NCI-H2227 (cell line): ENCODE data around the gene PTH1R.

Experiments used
- DNase-seq: peaks from one replicate; lab custom pipeline; 2025; ENCODE audit not compliant: unreplicated experiment; lab: John Stamatoyannopoulos, UW

PTH1R gene

DNA sequence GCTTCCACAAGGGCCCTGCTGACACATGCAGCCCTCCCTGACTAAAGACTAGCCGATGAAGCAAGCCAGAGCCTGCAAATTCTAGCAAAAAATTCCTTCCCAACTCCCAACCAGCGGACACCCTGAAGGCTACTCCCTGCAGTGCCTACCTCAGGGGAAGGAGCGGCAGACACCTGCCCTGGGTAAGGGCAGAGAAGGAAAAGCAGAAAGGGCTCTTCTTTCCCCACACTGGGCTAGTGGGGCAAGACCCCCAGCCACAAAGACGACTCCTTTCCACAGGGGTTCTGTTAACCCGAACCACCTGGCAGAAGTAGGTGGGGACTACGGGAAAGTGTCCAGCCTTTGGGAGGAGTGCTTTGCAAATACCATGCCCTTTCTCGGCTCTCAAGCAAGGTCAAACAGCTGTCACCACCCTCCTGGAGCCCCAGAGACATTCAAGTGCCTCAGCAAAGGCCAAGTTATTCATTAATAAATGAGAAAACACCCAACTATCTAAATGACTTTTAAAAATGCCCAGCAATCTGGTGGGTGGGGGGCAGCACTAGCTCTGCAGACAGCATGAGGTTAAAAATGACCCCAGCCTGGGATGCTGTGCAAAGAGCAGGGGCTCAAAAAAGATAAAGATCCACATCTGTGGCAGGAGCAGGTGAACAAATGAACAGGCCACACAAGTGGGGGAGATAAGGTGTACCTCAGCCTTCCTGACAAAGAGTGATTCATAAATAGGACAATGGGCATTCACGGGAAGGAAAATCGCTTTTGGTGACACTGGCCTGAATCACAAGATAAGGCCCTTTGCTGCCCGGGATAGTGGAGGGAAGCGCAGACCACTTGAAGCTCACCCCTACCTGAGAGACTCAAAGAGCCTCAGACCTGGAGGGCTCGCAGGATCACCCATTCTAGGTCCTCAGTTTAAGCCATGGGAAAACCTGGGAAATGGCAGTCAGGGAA, 66.0 kb downstream of the PTH1R start:
- DNase-seq: no peak

DNA sequence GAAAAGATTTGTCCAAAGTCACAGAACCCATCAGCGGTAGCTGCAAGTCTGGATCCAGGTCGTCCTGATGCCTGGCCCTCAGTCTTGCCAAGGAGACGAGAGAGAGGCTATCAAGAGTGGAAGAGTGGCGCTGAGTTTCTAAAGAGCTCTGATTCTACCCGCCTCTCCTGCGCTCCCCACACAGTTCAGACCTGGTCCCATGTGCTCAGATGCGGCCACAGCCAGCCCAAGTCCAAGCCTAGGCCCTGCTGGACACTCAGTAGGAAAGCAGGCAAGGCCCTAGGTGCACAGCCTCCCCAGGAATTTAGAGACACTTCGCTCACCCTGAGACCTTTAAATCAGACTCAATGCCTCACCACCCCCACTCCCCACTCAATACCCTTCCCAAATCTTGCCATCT, 66.7 kb downstream of the PTH1R start:
- no peak for DNase-seq

DNA sequence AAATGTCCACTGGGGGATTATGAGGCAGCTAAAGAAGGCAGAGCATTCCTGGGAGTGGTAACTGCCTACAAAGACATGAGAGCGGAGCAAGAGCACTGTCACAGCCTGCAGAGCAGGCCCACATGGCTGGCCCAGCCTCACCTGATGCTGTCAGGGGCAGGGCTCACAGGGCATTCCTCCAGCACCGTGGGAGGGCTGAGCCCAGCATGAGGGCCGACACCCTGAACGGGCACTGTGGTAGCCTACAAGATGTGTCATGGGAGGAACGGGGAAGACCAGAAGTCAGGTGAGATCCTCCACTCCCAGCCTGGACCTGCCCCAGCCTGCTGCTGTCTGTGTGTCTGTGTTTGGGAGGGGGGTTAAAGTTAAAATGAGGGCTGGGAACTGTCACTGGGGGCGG, 68.9 kb downstream of the PTH1R start:
- no peak for DNase-seq

DNA sequence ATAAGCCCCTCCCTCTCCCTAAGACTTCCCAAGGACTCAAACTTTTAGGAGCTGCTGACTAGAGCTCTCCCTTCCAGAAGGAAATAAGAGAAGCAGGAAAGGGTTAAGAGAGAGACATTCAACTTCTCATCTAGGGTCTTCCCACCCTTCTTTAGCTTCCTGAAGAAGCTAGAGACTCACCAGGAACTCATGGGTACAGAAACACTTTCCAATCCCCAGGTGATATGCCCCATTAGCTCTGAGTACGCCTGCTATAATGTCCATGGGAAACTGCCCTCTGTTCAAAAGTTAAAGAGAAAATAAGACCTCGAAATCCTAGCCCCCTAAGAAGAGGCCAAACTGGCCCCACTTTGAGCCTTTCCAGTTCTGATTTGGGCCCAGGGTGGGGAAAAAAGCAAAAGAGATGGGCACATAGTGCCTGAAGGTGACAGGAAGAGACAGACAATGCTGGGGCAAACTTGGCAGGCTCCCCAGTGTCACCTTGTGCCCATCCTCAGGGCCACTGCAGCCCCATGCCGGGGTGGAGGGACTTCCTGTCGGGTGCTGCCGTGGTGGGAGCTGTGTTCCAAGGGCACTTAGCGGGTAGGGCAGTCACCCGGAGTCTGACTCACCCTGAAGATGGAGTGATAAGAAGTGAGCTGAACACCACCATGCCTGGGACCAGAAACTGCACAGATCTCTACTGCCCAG, 69.5 kb downstream of the PTH1R start:
- DNase-seq: no peak

DNA sequence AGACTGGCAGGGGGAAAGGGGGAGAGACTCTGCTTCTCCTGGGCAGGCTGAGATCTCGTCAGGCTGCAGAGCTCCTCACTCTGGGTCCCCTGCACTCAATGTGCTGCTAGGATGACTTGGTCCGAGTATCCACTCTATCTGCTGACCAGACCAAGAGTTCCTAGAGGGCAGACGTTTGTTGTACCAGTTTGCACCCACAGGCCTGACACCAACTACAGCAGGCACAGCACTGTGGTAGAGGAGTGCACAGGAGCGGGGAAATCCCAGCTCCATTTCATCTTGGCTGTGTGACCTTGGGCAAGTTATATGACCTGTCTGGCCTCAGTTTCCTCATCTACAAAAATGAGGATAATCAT, 70.0 kb downstream of the PTH1R start:
- DNase-seq: no peak

DNA sequence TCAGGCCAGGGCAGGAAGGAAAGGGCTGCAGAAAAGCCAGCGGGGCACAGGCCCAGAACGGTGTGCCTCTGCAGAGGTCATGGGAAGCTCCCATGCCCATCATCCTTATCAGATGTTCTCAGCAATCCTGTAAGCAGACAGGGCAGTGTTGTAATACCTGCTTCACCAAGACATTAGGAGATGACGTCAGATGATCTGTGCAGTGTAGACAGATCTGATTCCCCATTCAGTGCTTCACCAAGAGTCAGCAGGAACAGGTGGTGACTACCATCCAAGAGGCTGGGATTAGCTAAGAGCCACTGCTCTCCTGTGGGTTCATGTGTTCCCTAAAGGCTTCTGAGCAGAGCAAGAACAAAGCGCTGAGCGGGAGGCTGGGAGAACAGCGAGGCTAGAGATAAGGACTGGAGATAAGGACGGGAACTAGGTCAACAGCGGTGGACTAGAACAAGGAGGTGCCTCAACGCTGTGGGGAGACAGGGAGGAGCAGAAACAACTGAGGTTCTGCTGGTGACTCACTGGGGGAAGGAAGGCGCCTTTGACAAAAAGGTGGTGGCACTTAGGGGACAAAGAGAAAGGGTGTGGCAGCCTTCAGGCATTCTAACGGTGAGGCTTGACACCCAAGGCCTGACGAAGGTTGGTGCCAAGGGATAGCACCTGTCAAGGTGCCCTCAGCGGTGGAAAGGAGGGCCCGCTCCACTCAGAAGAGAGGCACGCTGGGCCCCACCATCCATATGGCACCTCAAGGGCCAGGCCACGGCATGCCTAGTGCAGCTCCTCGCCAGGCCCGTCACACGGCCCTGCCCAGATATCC, 70.7 kb downstream of the PTH1R start:
- DNase-seq: no peak

DNA sequence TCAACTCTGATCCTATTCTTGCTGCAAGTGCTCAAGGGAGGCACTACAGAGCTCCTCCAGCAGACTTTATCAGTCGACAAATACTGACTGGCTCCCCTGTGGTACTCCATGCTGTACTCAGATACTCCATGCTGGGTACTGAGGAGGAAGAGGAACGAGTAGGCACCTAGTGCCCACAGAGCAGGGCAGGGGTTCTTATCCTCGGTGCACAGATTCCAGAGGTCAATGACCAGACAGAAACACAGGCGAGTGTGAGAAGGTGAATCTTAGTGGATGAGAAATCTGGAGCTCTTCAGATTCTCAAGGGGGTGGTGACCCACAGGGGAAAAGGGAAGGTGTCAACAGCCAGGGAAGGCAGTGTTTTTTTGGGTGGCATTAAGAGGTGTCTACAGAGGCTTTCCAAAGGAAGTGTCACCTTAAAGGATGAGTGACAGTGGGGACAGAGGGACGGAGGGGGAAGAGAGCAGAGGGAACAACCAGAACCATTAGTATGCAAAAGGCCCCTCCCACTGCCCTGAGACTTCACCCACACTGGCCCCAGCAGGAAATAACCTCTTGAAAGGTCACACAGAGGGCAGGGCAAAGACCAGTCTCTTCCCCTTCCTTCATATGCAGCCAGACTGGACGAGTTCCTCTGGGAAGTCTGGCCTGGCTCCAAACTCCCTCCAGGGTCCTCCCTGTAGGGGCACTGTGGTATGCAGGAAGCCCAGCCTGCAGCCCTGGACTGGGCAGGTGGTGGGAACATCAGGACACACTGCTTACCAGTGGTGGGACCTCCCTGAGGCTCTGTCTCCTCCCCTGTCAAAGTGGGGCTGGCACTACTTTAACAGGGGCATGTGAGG, 71.5 kb downstream of the PTH1R start:
- no peak for DNase-seq

DNA sequence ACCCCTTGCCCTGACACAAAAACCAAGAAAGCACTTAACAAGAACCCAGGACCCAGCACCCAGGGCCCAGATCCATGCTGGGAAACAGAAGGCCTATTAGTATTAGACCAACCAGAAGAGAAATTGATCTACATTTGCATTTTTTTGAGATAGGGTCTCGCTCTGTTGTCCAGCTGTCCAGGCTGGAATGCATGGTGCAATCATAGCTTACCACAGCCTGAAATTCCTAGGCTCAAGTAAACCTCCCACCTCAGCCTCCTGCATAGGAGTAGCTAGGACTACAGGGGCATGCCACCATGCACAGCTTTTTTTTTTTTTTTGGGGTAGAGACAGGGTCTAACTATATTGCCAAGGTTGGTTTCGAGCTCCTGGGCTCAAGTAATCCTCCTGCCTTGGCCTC, 72.7 kb downstream of the PTH1R start:
- DNase-seq: no peak

DNA sequence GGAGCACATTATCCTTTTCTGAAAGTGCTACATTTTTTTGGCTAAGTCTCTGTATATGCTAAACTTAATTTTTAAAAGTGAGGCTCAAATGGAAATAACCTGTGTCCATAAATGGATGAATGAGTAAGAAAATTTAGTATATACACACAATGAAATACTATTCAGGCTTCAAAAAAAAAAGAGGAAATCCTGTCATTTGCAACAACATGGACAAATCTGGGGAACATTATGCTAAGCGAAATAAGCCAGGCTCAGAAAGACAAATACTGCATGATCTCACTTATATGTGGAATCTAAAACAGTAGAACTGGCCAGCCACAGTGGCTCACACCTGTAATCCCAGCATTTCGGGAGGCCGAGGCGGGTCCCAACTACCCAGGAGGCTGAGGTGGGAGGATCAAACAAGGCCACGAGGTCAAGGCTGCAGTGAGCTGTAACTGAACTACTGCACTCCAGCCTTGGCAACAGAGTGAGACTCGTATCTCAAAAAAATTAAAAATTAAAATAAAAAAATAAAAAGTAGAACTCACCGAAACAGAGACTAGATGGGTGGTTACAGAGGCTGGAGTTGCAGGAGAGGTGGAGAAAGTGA, 73.2 kb downstream of the PTH1R start:
- DNase-seq: no peak

DNA sequence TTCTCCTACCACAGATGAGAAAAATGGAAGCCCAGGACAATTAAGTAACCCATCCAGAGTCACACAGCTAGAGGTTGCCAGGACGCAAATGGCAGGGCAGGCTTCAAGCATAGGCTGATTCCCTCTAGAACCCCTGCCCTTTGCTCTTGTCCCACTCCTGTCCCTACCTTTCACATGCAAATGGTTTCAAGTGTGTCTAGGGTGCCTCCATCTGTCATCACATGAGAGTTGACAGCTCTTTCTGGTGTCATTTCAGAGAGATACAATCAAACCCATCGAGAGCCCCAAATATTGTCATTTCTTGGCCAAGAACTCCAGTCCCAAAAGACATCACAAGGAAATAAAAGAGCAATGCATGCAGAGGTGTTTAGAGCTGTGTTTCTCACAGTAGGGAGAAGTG, 75.3 kb downstream of the PTH1R start:
- no peak for DNase-seq
